Astrocyte of the cerebellum (primary cell): Measurements from ENCODE around the gene GPC5.

ENCODE experiments used
- DNase-seq: peaks from one replicate; pipeline ENCODE4 v3.0.0-alpha.2; 2011; ENCODE audit warnings: low read depth
- H3K4me3 ChIP-seq: 2 replicates; pipeline ENCODE4 v1.5.1; 2011; ENCODE audit warnings: mild to moderate bottlenecking, low read depth, low read length, moderate library complexity
- in situ Hi-C: cut with HindIII; loops from 2 replicates; pipeline ENCODE4 v1.10.0; 2017; ENCODE audit warnings: low sequenced_read_pairs
- TF ChIP-seq, protein P1 (sequence below): IDR thresholded peaks from 2 replicates; pipeline ENCODE4 v1.5.1; 2012; ENCODE audit warnings: low read length, low read depth, moderate library complexity, mild to moderate bottlenecking; ENCODE audit errors: missing control alignments

Gene GPC5

DNA sequence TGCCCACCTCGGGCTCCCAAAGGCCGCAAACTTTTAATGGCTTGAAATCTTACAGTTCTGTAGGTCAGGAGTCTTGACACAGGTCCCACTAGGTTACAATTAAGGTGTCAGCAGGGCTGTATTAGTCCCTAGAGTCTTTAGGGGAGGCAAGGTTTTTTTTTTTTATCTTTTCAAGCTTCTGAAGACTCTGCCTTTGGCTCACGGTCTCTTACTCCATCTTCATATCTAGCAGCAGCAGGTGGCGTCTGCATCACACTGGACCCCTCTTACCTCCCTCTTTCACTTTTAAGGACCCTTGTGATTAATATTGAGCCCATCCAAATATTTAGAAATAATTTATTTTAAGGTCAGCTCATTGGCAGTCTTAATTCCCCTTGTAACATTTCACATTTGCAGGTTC, 39.3 kb upstream of the GPC5 start:
- no peak for DNase-seq
- TF ChIP-seq, protein P1, sequence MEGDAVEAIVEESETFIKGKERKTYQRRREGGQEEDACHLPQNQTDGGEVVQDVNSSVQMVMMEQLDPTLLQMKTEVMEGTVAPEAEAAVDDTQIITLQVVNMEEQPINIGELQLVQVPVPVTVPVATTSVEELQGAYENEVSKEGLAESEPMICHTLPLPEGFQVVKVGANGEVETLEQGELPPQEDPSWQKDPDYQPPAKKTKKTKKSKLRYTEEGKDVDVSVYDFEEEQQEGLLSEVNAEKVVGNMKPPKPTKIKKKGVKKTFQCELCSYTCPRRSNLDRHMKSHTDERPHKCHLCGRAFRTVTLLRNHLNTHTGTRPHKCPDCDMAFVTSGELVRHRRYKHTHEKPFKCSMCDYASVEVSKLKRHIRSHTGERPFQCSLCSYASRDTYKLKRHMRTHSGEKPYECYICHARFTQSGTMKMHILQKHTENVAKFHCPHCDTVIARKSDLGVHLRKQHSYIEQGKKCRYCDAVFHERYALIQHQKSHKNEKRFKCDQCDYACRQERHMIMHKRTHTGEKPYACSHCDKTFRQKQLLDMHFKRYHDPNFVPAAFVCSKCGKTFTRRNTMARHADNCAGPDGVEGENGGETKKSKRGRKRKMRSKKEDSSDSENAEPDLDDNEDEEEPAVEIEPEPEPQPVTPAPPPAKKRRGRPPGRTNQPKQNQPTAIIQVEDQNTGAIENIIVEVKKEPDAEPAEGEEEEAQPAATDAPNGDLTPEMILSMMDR = no peak
- in situ Hi-C loops = no loop called here
- no peak overlapping the region for H3K4me3 ChIP-seq

DNA sequence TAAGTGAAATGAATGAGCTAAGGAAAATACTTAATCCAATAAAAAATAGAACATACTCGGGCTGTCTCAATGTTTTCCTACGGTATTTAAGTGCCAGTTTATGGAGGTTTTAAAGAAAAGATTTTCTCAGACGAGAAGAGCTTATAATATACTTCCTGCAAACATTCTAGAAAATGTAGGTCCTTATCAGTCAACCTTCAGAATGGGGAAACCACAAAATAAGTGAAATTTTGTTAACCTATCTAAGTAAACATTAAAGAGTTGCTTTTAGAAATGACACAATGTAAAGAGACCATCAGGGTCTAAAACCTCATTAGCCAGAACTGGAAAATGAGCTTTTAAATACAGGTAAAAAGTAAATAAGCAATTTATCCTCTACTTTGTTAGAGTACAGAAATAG, 38.8 kb upstream of the GPC5 start:
- H3K4me3 ChIP-seq = no peak overlapping the region
- TF ChIP-seq, protein P1 = no peak
- in situ Hi-C loops = no loop called here
- DNase-seq = no peak

DNA sequence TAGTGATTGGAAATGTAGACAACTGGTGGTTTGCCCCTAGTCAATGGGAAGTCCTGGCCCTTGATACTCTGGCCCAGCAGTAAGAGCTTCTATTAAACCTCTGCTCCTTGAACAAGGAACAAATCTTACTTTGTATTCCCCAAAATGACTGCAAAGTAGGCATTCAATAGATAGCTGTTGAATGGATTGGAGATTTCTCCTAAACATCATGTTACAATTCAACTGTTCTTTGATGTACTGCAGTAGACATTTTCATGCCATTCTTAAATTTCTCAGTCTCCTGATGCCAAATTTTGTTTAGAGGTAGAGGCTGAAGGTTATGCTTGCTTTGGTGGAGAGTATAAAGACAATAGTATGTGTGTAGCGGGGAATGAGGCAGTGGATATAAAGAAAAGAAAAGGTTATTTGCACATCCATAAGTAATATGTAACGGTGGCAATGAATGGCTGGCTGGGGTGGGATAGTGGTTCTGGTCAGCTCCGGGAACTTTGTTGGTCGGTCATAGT, 38.1 kb upstream of the GPC5 start:
- in situ Hi-C loops = no loop called here
- TF ChIP-seq, protein P1 = no peak
- H3K4me3 ChIP-seq = no peak overlapping the region
- DNase-seq = no peak

DNA sequence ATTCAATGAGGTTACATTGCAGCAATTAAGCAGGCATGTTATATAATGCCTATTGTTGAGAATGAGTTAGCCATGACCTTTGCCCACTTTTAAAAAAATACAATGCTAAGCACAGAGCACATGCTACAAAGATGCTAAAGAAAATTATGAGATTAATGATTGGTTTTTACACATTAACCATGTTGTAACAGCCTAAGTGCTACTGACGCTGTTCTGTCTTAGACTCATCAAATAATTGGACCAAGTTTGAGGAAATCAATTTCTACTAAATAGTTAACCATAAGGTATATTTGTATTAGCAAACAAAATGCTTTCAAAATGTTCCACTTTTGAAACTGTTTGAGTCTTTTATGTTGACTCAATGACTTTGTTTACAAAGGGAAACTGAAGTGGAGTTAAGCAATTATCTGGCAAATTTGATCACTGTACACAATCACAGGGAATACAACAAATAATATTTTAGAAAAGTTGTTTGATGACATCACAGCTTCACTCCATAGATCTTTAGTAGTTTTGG, 36.6 kb upstream of the GPC5 start:
- DNase-seq = no peak
- in situ Hi-C loops = no loop called here
- TF ChIP-seq, protein P1 = no peak
- no peak overlapping the region for H3K4me3 ChIP-seq

DNA sequence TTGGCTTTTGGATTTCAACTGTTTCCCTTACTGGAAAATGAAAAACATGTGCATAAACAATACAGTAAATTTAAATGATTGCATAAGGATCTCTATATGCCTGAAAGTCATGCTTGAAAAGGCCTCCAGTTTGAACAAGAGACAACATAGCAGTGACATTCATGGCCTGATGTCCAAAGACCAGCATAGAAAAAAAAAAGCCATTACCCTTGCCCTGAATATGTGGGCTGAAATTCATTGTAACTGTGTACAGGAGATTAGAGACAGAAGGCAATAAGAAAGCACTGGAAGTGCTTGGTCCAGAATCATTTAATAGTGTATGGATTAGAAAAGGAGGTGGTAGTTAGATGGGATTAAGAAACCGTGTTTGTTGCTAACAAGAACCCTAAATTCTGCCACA, 35.5 kb upstream of the GPC5 start:
- no peak overlapping the region for H3K4me3 ChIP-seq
- in situ Hi-C loops = no loop called here
- TF ChIP-seq, protein P1 = no peak
- DNase-seq = no peak

DNA sequence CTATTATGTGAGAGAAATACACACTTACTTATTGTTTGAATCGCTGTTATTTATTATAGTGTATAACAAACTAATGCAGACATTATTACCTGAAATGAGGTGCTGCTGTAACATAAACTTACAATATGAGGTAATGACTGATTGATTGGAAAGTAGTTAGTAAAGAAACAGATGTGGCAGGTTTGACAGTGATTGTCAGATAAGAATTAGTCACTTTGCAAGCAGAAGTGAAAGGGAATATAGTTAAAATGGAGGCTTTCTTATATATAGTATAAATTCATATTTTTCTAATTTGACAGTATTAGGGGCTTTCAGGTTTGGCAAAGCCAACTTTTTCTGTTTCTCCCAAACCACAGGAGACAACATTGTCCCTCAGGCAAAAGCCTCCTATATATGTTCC, 30.3 kb upstream of the GPC5 start:
- TF ChIP-seq, protein P1 = no peak
- DNase-seq = no peak
- H3K4me3 ChIP-seq = no peak overlapping the region
- in situ Hi-C loops = no loop called here
